A204.1 (cell line): ENCODE data around the gene NOSIP.
A peak's percentile ranks its signal among the peaks of the same experiment; 100 is the strongest.

Experiments used
- FAIRE-seq: peaks from 2 replicates; lab custom pipeline; 2012; peaks lifted over from hg19 to GRCh38; lab: Jason Lieb, UNC

NOSIP gene

DNA sequence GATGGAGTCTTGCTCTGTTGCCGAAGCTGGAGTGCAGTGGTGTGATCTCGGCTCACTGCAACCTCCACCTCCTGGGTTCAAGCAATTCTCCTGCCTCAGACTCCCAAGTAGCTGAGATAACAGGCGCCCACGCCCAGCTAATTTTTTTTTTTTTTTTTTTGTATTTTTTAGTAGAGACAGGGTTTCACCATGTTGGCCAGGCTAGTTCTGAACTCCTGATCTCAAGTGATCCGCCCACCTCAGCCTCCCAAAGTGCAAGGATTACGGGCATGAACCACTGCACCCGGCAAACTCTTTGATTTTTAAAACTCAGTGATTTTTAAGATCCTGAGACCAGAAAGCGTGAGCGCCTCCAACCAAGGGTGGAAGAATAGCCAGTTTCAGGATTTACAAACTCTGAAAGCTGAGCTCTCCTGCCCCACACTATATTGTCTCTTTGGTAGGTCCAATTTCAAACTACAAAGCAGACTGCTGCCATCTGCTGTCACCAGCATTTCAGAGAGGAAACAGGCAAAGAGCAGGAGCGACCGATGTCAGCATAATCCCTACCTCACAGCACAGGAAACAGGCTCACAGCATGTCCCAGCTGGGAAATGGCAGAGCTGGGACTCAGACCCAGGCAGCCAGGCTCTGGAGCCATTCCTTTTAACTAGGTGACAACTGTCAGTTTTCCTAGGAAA is 9.2 kb downstream of the NOSIP start:
- FAIRE-seq, result no peak

DNA sequence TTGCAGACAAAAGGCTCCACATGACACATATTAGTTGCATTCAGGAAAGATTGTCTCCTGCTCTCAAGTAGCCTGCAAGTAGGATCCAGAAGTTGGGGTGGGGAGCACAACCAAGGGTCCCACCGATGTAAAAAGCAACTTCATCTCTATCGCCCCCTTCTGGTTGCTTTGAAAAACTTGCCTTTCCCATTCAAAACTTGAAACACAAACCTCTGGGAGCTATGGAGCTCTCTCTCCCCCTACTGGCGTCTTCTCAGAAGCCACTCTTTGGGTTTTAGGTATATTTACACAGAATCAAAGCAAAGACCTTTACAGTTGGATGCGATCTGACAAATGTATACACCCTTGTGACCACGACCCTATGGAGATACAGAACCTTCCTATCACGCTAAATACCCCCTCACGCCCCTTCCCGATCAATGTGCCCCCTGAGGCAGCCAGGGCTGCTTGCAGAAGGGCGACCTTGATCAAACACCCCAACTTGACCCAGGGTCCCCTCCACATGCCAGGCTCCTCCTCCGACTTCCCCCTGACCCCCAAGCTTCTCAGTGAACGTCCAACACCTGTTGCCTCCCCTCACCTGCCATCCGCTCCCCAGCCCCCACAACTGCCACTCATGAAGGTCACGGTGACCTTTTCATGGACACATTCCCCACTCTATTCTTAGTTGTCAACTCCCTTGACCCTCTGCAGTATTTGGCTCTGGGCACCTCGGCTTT is 10.1 kb downstream of the NOSIP start:
- FAIRE-seq, result peak; percentile 91

DNA sequence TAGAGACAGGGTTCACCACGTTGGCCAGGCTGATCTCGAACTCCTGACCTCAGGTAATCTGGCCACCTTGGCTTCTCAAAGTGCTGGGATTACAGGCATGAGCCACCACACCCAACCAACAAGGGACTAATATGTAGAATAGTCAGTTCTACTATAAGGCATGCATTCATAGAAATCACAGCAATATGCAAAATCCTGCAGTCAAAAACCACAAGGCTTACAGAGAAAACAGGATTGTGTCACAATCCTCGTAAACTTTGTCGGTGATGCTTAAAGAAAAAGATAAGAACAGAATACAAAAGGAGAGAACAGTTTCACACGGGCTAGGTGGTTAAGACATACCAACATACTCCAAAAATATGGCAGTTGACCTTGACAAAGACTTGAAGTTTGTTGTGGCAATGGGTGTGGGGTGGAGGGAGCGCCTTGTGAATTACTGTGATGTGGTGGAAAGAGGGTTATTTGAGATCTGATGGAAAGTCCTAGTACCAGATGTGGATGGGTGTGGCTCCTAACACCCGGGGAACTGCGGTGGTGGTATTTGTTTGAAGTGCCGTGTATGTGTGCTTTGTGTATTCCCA is 12.4 kb downstream of the NOSIP start:
- no peak for FAIRE-seq

DNA sequence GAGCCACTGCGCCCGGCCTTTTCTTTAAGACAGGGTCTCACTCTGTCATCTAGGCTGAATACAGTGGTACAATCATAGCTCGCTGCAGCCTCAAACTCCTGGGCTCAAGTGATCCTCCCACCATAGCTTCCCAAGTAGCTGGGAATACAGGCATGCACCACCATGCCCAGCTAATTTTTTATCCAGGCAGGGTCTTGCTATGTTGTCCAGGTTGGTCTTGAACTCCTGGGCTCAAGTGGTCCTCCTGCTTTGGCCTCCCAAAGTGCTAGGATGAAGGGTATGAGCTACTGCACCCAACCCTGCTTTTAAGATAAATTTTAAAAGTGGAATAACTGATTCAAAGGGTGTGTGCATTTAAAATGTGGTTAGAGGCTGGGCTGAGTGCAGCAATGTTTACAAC is 14.1 kb downstream of the NOSIP start:
- FAIRE-seq, result no peak

DNA sequence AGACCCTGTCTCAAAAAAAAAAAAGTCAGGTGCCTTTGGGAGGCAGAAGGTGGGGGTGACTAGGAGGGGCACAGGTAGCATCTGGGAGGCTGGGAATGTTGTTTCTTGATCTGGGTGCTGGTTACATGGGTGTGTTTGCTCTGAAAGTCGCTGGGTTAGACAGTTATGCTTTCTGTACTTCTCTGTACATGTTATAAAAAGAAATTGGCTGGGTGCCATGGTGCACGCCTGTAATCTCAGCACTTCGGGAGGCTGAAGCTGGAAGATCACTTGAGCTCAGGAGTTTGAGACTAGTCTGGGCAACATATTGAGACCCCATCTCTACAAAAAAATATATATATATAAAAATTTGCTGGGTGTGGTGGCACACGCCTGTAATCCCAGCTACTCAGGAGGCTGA is 15.1 kb downstream of the NOSIP start:
- no peak for FAIRE-seq

DNA sequence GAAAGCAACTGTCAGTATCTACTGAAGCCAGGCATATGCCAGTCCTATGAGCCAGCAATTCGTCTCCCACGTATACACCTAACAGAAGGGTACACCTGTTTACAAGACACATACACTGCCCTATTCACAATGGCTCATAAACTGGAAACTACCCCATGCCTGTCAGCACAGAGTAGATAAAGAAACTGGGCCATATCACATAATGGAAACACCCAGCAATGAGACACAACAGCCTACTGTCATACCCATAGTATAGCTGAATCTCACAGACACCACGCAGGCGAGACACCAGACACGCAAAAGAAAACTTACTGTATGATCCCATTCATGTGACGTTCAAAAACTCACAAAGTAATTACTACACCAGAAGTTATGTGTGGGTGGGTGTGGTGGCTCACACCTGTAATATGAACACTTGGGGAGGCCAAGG is 15.7 kb downstream of the NOSIP start:
- FAIRE-seq, result no peak

DNA sequence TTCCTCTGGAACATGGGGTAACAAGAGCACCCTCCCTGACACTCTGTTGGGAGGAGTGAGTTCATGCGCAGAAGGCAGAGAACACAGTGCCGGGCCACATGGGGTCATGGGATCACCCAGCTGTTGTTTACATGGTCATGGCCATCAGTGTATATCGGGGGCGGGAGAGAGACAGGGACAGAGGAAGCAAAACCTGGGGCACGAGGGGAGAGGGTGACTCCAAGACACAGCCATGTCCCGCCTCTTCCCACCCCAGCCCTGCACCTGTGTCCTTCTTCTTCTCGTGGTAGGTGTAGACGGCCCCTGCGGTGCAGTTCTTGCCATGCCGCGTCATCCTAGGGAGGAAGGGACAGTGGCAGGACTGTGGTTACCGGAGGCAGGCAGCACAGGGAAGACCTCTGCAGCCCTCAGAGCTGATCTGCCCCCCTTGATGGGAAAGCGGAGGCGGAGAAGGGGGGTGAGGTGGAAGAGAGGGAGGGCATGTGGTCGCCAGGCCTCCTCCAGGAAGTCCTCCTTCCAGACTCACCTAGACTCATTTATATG is 19.9 kb downstream of the NOSIP start:
- FAIRE-seq, result no peak

DNA sequence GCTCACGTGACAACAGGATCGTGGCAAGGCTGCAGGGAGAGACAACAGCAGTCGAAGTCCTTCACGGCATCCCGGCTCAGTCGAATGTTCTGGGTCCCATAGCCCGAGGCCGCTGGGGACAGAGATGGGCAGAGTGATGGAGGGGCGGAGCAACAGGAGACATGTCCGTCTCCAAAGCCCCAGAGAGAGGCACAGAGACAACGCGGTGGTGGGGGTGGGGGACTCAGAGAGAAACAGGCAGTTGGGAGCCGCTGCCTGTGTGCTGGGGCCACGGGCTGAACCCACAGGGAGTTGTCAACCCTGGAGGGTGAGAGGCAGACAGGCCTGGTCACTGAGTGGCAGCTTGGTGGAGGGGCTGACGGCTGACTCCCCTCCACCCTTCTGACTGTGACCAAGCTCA is 20.4 kb downstream of the NOSIP start:
- FAIRE-seq, result no peak

DNA sequence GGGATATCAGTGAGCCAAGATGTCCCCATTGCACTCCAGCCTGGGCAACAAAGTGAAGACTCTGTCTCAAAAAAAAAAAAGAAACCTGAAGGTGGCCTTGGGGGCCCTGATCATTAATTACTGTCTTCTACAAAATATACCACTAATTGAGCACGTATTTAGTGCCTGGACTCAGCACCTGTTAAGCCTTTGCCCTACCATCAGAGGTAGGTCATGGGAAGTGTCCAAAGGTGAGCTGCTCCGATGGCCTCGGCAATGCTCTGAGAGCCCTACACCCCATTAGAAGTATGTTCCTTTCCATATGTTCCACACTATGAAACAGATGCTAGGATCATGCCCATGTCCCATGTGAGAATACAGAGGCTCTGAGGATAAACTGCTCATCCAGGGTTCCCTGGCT is 20.9 kb downstream of the NOSIP start:
- no peak for FAIRE-seq

DNA sequence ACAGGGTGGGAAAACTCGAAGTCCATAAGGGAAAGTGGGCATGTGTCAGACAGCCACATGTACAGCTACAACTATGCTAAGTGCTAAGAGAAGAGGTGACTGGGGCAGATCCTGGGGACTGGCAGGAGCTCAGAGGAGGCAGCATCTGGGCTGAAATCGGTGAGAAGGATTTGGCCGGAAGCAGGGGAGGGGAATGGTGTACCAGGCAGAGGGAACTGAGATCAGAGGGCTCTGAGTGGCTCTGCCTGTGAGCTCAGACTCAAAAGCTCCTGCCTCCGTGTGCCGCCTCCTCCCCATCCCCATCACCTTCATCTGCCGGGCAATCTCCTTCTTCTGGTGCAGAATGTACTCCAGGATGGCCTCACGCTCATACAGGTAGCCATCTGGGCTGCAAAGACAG is 21.8 kb downstream of the NOSIP start:
- FAIRE-seq, result no peak

DNA sequence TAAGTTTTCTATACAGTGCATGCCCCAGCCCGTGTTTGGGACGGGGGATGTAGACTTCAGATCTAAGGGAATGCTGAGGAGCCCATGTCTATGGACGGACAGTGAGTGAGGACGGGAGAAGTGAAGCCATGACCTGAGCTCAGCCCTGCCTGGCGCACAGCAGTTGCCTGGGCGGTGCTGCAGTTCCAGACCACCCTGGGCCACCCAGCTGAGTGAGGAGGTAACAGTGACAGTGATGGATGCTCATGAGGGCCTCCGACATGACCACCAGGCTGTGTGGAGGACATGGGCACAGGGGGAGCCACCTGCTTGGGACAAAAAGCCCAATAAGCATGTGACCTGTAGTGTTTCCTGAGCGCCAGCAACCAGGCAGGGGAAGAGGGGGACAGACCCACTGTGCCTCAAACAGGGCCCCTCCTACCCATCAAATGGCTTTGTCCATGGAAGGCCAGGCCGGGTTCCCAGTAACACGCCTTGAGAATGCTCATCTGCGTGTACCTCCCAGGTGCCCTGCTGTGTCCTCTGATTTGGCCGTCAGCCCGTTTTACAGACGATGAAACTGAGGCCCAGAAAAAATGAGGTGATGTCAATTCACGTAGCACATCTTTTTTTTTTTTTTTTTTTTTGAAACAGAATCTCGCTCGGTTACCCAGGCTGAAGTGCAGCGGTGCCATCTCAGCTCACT is 22.6 kb downstream of the NOSIP start:
- FAIRE-seq, result no peak

DNA sequence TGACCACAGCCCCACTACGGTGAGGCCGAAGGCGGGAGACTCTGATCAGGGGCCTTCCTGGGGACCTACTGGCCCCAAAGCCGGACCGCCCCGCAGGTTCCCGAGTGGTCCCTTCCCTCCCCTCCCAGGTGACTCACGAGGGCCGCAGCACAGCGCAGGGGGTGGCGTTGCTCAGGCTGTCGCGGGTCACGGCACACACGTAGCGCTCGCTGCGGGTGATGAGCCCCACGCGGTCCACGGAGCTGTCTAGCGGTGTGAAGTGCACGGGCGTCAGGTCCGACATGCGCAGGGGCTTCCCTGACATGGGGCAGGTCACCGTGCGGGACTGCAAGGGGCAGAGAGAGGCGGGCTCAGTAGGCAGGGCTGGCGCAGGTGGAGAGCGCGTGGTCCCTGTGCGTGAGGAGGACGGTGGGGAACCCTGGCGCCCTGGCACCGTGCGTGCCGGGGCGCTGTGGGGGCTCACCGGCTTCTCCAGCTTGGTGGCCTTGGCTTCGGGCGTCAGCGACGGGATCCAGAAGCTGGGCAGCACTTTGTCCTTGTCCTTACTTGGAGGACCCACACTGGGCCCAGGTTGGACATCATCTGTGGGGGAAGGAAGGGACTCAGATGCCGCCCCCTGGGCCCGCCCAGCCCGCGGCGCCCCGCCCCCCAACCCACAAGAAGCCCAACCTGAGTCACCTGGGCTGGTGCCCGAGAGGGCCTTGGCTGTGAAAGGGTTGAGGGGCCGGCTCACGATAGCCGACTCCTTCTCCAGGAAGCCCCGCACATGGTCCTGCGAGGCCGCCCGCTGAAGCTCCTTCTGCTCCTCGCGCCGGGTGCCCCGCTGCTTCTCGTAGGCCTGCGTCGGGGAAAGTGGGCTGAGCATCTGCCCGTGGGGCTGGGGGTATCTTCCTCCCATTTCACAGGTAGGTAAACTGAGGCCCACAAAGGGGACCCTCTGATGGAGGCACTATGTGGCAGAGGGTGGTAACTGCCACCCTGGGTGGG is 23.7 kb downstream of the NOSIP start:
- no peak for FAIRE-seq

DNA sequence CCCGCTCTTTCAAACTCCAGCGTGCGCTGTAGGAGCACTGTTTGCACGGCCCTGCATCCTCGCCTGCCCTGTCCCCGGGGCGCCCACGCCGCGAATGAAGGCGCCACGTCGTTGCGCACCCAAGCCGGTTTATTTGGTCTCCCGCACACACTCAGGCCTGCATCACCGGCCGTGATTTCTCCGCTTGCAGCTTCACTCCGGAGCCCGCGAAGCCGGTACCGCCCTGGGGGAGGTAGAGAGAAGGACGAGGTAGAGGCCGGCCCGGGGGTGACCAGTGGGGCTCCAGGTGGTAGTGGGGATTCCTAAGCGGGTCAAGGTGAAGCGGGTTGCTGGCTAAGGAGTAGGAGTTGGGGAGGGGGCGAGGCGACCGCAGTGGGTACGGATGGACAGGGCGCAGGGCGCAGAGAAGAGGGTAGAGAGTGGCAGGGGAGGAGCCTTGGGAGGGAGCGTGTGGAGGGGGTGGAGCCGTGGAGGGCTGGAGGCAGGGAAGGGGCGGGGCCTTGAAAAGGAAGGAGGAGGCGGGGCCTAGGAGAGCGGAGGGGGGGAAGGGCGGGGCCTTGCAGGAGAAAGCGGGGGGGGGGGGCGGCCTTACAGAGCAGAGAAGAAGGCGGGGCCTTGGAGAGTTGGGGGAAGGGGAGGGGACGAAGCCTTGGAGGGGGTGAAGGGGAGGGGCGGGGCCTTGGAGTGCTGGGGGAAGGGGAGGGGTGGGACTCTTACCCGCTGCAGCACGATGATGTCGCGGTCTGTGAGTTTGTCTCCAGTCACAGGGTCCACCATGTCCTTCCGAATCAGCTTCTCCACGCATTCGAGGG is 24.6 kb downstream of the NOSIP start:
- no peak for FAIRE-seq

DNA sequence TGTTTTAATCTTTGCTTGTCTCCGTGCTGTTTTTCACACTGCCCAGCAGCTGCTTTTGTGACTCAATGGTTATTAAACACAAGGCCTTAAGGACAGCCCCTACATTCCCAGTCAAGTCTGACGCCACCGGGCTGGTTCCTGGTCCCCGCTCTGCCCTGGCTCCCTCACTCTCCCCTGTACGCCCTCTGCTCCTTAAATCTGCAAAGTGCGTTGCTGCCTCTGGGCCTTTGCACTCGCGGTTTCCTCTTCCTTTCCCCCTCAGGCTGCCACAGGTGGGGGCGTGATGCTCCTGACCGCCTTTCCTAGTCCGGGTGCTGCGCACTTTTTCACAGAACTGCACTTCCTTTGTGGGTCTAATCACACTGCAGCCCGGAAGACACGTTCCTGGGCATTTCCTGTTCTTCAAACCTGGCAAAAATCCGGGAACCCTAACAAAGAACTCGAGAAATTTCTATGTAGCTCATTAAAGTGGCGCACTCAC is 25.6 kb downstream of the NOSIP start:
- no peak for FAIRE-seq

DNA sequence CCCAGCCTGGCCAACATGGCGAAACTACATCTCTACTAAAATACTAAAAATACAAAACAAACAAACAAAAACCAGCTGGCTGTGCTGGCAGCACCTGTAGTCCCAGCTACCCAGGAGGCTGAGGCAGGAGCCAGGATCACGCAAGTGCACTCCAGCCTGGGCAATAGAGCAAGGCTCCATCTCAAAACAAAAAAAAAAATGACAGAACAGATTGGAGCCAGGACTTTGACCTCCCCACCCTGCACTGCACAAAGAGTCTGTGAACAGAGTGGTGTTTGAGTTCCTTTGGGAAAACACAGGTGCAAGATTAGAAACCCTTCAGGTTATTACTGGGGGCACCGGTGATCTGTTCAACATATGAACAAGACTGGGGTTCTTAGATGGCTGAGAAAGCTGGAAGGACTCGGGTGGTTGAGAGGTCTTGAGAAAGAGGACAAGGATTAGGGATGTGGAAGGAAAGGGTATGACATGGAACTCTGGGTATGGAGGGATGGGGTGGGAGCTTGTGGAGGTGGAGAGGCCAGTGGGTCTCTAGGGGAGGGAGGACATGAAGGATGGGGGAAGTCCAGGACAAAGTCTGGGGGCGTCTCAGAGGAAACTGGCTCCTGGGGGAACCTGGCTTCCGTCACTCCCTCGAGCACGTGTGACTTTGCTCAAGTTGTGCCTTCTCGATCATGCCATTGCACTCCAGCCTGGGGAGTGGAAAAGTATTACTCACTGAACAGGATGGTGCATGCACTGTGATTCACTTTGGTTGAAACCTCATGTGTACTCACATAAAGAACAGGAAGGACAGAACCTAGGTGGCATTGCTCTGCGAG is 26.7 kb downstream of the NOSIP start:
- FAIRE-seq, result no peak

DNA sequence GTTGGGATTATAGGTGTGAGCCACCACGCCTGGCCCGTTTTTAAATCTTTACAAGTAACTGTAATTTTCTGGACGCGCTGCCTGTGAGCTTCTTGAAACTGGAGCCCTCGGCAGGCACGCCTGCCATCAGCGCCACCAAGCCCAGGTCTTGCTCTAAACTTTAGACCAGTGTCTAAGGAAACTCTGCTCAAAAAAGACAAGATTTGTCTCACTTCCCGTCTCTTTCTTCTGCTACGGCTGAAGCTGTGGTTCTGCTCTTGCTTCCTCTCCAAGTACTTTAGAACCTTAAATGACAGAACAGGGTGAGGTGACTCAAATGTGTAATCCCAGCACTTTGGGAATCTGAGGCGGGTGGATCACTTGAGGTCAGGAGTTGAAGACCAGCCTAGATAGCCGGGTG is 27.6 kb downstream of the NOSIP start:
- no peak for FAIRE-seq

DNA sequence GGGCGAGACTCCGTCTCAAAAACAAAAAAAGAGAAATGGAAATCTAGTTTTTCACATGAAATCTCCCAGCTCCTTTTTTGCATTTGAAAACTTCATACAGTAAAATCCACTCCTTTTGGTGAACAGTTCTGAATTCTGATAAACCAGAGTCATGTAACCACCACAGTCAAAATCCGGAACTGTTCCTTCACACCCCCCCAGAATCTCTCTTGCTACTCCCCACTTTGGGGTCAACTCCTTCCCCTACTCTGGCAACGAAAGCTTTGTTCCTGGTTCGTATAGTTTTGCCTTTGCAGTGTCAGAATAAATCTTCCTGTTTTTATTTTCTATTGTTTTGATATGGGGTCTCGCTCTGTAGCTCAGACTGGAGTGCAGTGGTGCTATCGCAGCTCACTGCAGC is 28.8 kb downstream of the NOSIP start:
- no peak for FAIRE-seq

DNA sequence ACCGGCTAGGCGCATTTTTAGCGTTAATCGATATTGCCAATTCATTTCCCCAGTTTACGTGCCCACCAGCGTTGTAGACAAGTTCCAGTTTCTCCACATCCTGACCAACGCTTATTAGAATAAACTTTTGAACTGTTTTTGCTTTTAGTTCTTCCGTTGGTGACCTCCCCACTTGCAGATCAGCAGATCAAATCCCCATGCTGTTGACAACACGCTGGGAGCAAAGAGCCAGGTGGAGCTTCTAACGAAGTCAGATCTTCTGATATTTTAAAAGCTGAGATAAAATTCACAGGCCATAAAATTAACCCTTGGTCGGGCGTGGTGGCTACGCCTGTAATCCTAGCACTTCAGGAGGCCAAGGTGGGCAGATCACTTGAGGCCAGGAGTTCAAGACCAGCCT is 31.3 kb downstream of the NOSIP start:
- FAIRE-seq, result no peak

DNA sequence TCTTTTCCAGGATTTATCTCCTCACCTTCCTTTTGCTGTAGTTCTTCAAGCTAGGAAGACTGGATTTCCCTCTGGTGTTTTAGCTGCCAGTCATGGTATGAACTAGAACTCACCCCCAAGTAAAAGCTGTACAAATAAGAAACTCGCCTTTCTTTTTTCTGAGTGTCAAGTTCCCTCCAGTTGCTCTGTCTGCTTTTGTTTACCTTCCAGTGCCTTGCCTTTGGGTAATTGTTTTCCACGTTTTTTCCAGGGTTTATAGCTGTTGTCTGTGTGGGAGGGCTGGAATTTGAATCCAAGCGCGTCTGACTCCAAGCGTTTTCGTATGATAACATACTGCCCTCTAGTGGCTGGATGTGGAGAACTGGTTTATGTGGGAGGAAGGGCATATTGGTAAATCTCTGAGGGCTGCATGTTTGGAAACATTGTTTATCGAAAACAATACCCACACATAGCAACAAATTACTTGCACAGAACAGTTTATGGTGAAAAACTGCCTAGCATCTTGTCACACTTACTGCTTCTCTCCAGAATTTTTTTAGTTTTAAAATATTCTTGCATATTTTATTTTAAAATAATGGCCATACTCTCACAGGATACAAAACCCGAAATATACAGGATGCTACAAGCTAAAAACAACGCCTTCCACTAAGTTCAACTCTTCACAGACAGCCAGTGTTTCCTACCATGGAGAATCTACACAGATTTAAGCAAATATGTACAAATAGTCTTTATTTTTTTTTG is 33.4 kb downstream of the NOSIP start:
- FAIRE-seq, result peak; percentile 96
